ENCODE measurements around the gene HECW1.
A peak's percentile ranks its signal among the peaks of the same experiment; 100 is the strongest.
"Not testable (repeated sequence)": the region's sequence is repeated elsewhere in the genome, so short reads cannot be mapped to it uniquely, and the experiment has no call there.

The HECW1 gene

GRCh38 chr7:43557831-43558495 is 445.5 kb downstream of the HECW1 start:
- no peak for DNase-seq

GRCh38 chr7:43559171-43559945 is 446.9 kb downstream of the HECW1 start:
- DNase-seq, result no peak

GRCh38 chr7:43559946-43560335 is 447.5 kb downstream of the HECW1 start:
- no peak for DNase-seq

- DNase-seq, result no peak
Measured at GRCh38 chr7:43560742-43561330, 448.4 kb downstream of the HECW1 start.

GRCh38 chr7:43562383-43562782 is 449.9 kb downstream of the HECW1 start:
- no peak for DNase-seq

GRCh38 chr7:43565786-43566185 is 453.3 kb downstream of the HECW1 start:
- DNase-seq, result no peak

GRCh38 chr7:43568529-43568928 is 456.1 kb downstream of the HECW1 start:
- DNase-seq, result no peak

- no peak for DNase-seq
Measured at GRCh38 chr7:43569424-43569823, 457.0 kb downstream of the HECW1 start.

- DNase-seq, result no peak
Measured at GRCh38 chr7:43570688-43571365, 458.4 kb downstream of the HECW1 start.

- no peak for DNase-seq
Measured at GRCh38 chr7:43572516-43573049, 460.1 kb downstream of the HECW1 start.

- DNase-seq, result not testable (repeated sequence)
Measured at GRCh38 chr7:43573832-43574231, 461.4 kb downstream of the HECW1 start.

- no peak for DNase-seq
Measured at GRCh38 chr7:43575506-43575905, 463.1 kb downstream of the HECW1 start.

- DNase-seq, result no peak
Measured at GRCh38 chr7:43576241-43576640, 463.8 kb downstream of the HECW1 start.

- no peak for DNase-seq
Measured at GRCh38 chr7:43577485-43577951, 465.1 kb downstream of the HECW1 start.

- DNase-seq, result peak; percentile 94
Measured at GRCh38 chr7:43582503-43583423, 470.3 kb downstream of the HECW1 start, which contains the start of gene STK17A. Gene STK17A (plus strand): TSS chr7:43583108. CDS start chr7:43583244, 136 bp downstream.

- peak; percentile 56 for DNase-seq
Measured at GRCh38 chr7:43583424-43584194, 471.2 kb downstream of the HECW1 start.

- peak; percentile 9 for DNase-seq
Measured at GRCh38 chr7:43584195-43584586, 471.7 kb downstream of the HECW1 start.

GRCh38 chr7:43584733-43585132 is 472.3 kb downstream of the HECW1 start:
- not testable (repeated sequence) for DNase-seq

GRCh38 chr7:43585562-43585961 is 473.1 kb downstream of the HECW1 start:
- DNase-seq, result no peak

- no peak for DNase-seq
Measured at GRCh38 chr7:43586251-43586900, 473.9 kb downstream of the HECW1 start.
